ENCODE data around the gene COL27A1. TPM values are rescaled to one million over a fixed set of nuclear protein-coding genes. Genes with fewer than 3 reads are reported as not detected.

COL27A1 gene
- polyA plus RNA-seq, 4 donors, result 33.2 to 38.2 (median 35.9) TPM

GRCh38 chr9:114166103-114166470 is 10.8 kb downstream of the COL27A1 start:
- DNase-seq (ENCODE audit: low read depth in 4 of 4, low spot score in 3 of 4), result no peak

- no peak for DNase-seq (ENCODE audit: low read depth in 4 of 4, low spot score in 3 of 4)
Observed at GRCh38 chr9:114166614-114167572, 11.6 kb downstream of the COL27A1 start.

GRCh38 chr9:114167591-114168091 is 12.3 kb downstream of the COL27A1 start:
- no peak for DNase-seq (ENCODE audit: low read depth in 4 of 4, low spot score in 3 of 4)

- no peak for DNase-seq (ENCODE audit: low read depth in 4 of 4, low spot score in 3 of 4)
Observed at GRCh38 chr9:114168281-114169028, 13.1 kb downstream of the COL27A1 start.

- no peak for DNase-seq (ENCODE audit: low read depth in 4 of 4, low spot score in 3 of 4)
Observed at GRCh38 chr9:114169029-114169951, 14.0 kb downstream of the COL27A1 start.

GRCh38 chr9:114169952-114170770 is 14.8 kb downstream of the COL27A1 start:
- no peak for DNase-seq (ENCODE audit: low read depth in 4 of 4, low spot score in 3 of 4)

- DNase-seq (ENCODE audit: low read depth in 4 of 4, low spot score in 3 of 4), result no peak
Observed at GRCh38 chr9:114170771-114171461, 15.6 kb downstream of the COL27A1 start.

GRCh38 chr9:114171500-114171899 is 16.2 kb downstream of the COL27A1 start:
- no peak for DNase-seq (ENCODE audit: low read depth in 4 of 4, low spot score in 3 of 4)

GRCh38 chr9:114172981-114173833 is 17.9 kb downstream of the COL27A1 start:
- DNase-seq (ENCODE audit: low read depth in 4 of 4, low spot score in 3 of 4), result no peak

- no peak for DNase-seq (ENCODE audit: low read depth in 4 of 4, low spot score in 3 of 4)
Observed at GRCh38 chr9:114174557-114174875, 19.2 kb downstream of the COL27A1 start.

GRCh38 chr9:114174876-114175771 is 19.8 kb downstream of the COL27A1 start:
- no peak for DNase-seq (ENCODE audit: low read depth in 4 of 4, low spot score in 3 of 4)

- DNase-seq (ENCODE audit: low read depth in 4 of 4, low spot score in 3 of 4), result no peak
Observed at GRCh38 chr9:114176624-114177291, 21.4 kb downstream of the COL27A1 start.

GRCh38 chr9:114177423-114178064 is 22.2 kb downstream of the COL27A1 start:
- no peak for DNase-seq (ENCODE audit: low read depth in 4 of 4, low spot score in 3 of 4)

GRCh38 chr9:114178076-114178475 is 22.7 kb downstream of the COL27A1 start:
- DNase-seq (ENCODE audit: low read depth in 4 of 4, low spot score in 3 of 4), result no peak

- no peak for DNase-seq (ENCODE audit: low read depth in 4 of 4, low spot score in 3 of 4)
Observed at GRCh38 chr9:114178756-114179450, 23.6 kb downstream of the COL27A1 start.

GRCh38 chr9:114179516-114179915 is 24.2 kb downstream of the COL27A1 start:
- no peak for DNase-seq (ENCODE audit: low read depth in 4 of 4, low spot score in 3 of 4)
